ENCODE data around the gene SORCS2.

SORCS2 gene

GRCh38 chr4:7166981-7167700, 25.2 kb upstream of the SORCS2 start:
- no peak for TF ChIP-seq ZNF549 (tag by site-specific recombination; IDR thresholded peaks at IDR 0.05)
- TF ChIP-seq ZNF302 (tag by site-specific recombination; IDR thresholded peaks at IDR 0.05; ENCODE audit: low read depth) = no peak
- no peak for TF ChIP-seq ZNF433 (tag by site-specific recombination; IDR thresholded peaks at IDR 0.05; ENCODE audit: low read depth)
- TF ChIP-seq ZBTB20 (tag by site-specific recombination; IDR thresholded peaks at IDR 0.05) = no peak
- no peak for TF ChIP-seq ZNF112 (tag by site-specific recombination; IDR thresholded peaks at IDR 0.05)
- TF ChIP-seq ZNF311 (tag by site-specific recombination; IDR thresholded peaks at IDR 0.05; ENCODE audit: borderline replicate concordance) = no peak
- no peak for TF ChIP-seq SP3 (tag by site-specific recombination; IDR thresholded peaks at IDR 0.05)
- no peak for TF ChIP-seq SETDB1 (IDR thresholded peaks at IDR 0.05; ENCODE audit: insufficient read length, low read length)
- TF ChIP-seq ZNF624 (tag by site-specific recombination; IDR thresholded peaks at IDR 0.05) = no peak
- no peak for TF ChIP-seq ZNF639 (tag by site-specific recombination; IDR thresholded peaks at IDR 0.05)
- TF ChIP-seq ZNF138 (tag by site-specific recombination; IDR thresholded peaks at IDR 0.05; ENCODE audit: borderline replicate concordance) = no peak
- TF ChIP-seq ZEB2 (tag by site-specific recombination; IDR thresholded peaks at IDR 0.05) = no peak

GRCh38 chr4:7167706-7168105, 24.6 kb upstream of the SORCS2 start:
- CTCF ChIA-PET = no interaction called here
- POLR2A ChIA-PET = no interaction called here
- no peak overlapping the region for H3K4me3 ChIP-seq (ENCODE audit: low read depth, low read length)
- H3K9me3 ChIP-seq (ENCODE audit: control insufficient read depth, insufficient read depth, low read depth, low read length) = no peaks in the 10 kb centered on the region
- no peaks in the 10 kb centered on the region for H3K4me1 ChIP-seq (ENCODE audit: control insufficient read depth, insufficient read depth, low read length)
- no peaks in the 10 kb centered on the region for H3K36me3 ChIP-seq (ENCODE audit: control insufficient read depth in 2 of 2, insufficient read depth in 1 of 2, low read length in 2 of 2)
- H3K27ac ChIP-seq (ENCODE audit: extremely low read depth, low read depth, low read length) = no peak overlapping the region
- TF ChIP-seq EGR2 (tag by site-specific recombination; IDR thresholded peaks at IDR 0.05; ENCODE audit: low read depth) = no peak
- TF ChIP-seq REPIN1 (tag by site-specific recombination; IDR thresholded peaks at IDR 0.05; ENCODE audit: low read depth) = no peak
- no peak for TF ChIP-seq ZNF169 (tag by site-specific recombination; IDR thresholded peaks at IDR 0.05)
- TF ChIP-seq KLF8 (tag by site-specific recombination; IDR thresholded peaks at IDR 0.05) = no peak
- no peak for TF ChIP-seq ZNF548 (tag by site-specific recombination; IDR thresholded peaks at IDR 0.05)

More at GRCh38 chr4:7166981-7167700, 25.2 kb upstream of the SORCS2 start:
- POLR2A ChIA-PET = no interaction called here
- Histone ChIP-seq H3K4me3 (ENCODE audit: low read depth, low read length) (no peak overlapping the region), H3K36me3 (ENCODE audit: control insufficient read depth in 2 of 2, insufficient read depth in 1 of 2, low read length in 2 of 2) (no peaks in the 10 kb centered on the region), H3K27ac (ENCODE audit: extremely low read depth, low read depth, low read length) (no peak overlapping the region), H3K9me3 (ENCODE audit: control insufficient read depth, insufficient read depth, low read depth, low read length) (no peaks in the 10 kb centered on the region), H3K4me1 (ENCODE audit: control insufficient read depth, insufficient read depth, low read length) (no peaks in the 10 kb centered on the region)
- CTCF ChIA-PET = no interaction called here

- TF ChIP-seq ZFHX2 (tag by site-specific recombination; conservative IDR thresholded peaks at IDR 0.05) (peak; percentile 18; the same call in 1 of the 2 replicates), ZNF610 (tag by site-specific recombination; IDR thresholded peaks at IDR 0.05; ENCODE audit: borderline replicate concordance) (no peak), KLF1 (tag by site-specific recombination; IDR thresholded peaks at IDR 0.05) (0 out of 2 replicates have a peak, but pooled peaks have one; percentile 29)
- H3K9me3 ChIP-seq (ENCODE audit: control insufficient read depth, insufficient read depth, low read depth, low read length) = no peaks in the 10 kb centered on the region
- H3K36me3 ChIP-seq (ENCODE audit: control insufficient read depth in 2 of 2, insufficient read depth in 1 of 2, low read length in 2 of 2) = no peaks in the 10 kb centered on the region
- ChIA-PET CTCF (no interaction called here), POLR2A (no interaction called here)
- H3K27ac ChIP-seq (ENCODE audit: extremely low read depth, low read depth, low read length) = no peak overlapping the region
- no peak overlapping the region for H3K4me3 ChIP-seq (ENCODE audit: low read depth, low read length)
- H3K4me1 ChIP-seq (ENCODE audit: control insufficient read depth, insufficient read depth, low read length) = no peaks in the 10 kb centered on the region
Observed at GRCh38 chr4:7168106-7168505, 24.2 kb upstream of the SORCS2 start.

Data from HEK293 (cell line).